GM19043 (cell line): ENCODE measurements around the gene CLEC10A.
"Not testable (repeated sequence)": the region's sequence is repeated elsewhere in the genome, so short reads cannot be mapped to it uniquely, and the experiment has no call there.

Experiments used
- ATAC-seq: cut with Tn5 transposase; IDR thresholded peaks from one replicate; pipeline ENCODE4 v1.9.1; 2021; ENCODE audit warnings: low read depth; ENCODE audit not compliant: unreplicated experiment

The CLEC10A gene

GRCh38 chr17:7080456-7081041 is 498 bp upstream of the CLEC10A start:
- no peak for ATAC-seq

- ATAC-seq = no peak
These were observed 1.3 kb downstream of the CLEC10A start for GRCh38 chr17:7078711-7079110.

- ATAC-seq = no peak
These were observed 2.0 kb downstream of the CLEC10A start for GRCh38 chr17:7077911-7078546.

GRCh38 chr17:7074931-7075330 is 5.1 kb downstream of the CLEC10A start:
- ATAC-seq = no peak

- no peak for ATAC-seq
These were observed 7.6 kb downstream of the CLEC10A start for GRCh38 chr17:7072406-7072805.

- no peak for ATAC-seq
These were observed 9.3 kb downstream of the CLEC10A start for GRCh38 chr17:7070712-7071111.

- ATAC-seq = no peak
These were observed 11.8 kb downstream of the CLEC10A start for GRCh38 chr17:7068268-7068667.

- ATAC-seq = no peak
These were observed 12.9 kb downstream of the CLEC10A start for GRCh38 chr17:7067198-7067597.

- ATAC-seq = no peak
These were observed 15.8 kb downstream of the CLEC10A start for GRCh38 chr17:7064261-7064660.

- no peak for ATAC-seq
These were observed 16.4 kb downstream of the CLEC10A start for GRCh38 chr17:7063518-7064094.

- ATAC-seq = no peak
These were observed 19.7 kb downstream of the CLEC10A start for GRCh38 chr17:7060165-7060891.

- no peak for ATAC-seq
These were observed 21.1 kb downstream of the CLEC10A start for GRCh38 chr17:7058831-7059447.

- ATAC-seq = no peak
These were observed 23.7 kb downstream of the CLEC10A start for GRCh38 chr17:7056386-7056785.

GRCh38 chr17:7050583-7050982 is 29.5 kb downstream of the CLEC10A start:
- ATAC-seq = not testable (repeated sequence)

GRCh38 chr17:7048968-7049367 is 31.1 kb downstream of the CLEC10A start:
- ATAC-seq = no peak

GRCh38 chr17:7047566-7047965 is 32.5 kb downstream of the CLEC10A start:
- ATAC-seq = no peak

- ATAC-seq = not testable (repeated sequence)
These were observed 33.2 kb downstream of the CLEC10A start for GRCh38 chr17:7046725-7047397.

GRCh38 chr17:7046127-7046724 is 33.8 kb downstream of the CLEC10A start:
- no peak for ATAC-seq

- ATAC-seq = no peak
These were observed 34.4 kb downstream of the CLEC10A start for GRCh38 chr17:7045492-7046126.
